DOHH2 (cell line): ENCODE measurements around the gene LRRC57.

Experiments
- H3F3A ChIP-seq: fragments of 200-600 bp; sonication (generic), shearing (Covaris generic); 2 replicates; pipeline ENCODE4 v1.6.0; 2016; ENCODE audit warnings: antibody characterized with exemption, mild to moderate bottlenecking; ENCODE audit not compliant: control insufficient read depth, insufficient read depth
- H3K27ac ChIP-seq: fragments of 200-600 bp; sonication (generic); 2 replicates; pipeline ENCODE4 v1.5.1; 2014; ENCODE audit warnings: low read depth, mild to moderate bottlenecking, low read length, moderate library complexity
- H3K27me3 ChIP-seq: fragments of 200-600 bp; sonication (generic); 2 replicates; pipeline ENCODE4 v1.6.1; 2014; ENCODE audit warnings: mild to moderate bottlenecking, low read length, mixed read lengths; ENCODE audit not compliant: control insufficient read depth
- H3K36me3 ChIP-seq: fragments of 200-600 bp; sonication (generic); 2 replicates; pipeline ENCODE4 v1.6.1; 2014; ENCODE audit warnings: mild to moderate bottlenecking, low read length, moderate library complexity, mixed read lengths; ENCODE audit not compliant: control insufficient read depth
- H3K4me1 ChIP-seq: fragments of 200-600 bp; sonication (generic); 2 replicates; pipeline ENCODE4 v1.6.1; 2014; ENCODE audit warnings: mild to moderate bottlenecking, low read length, mixed read lengths; ENCODE audit not compliant: control insufficient read depth
- H3K4me2 ChIP-seq: fragments of 200-600 bp; sonication (generic); 2 replicates; pipeline ENCODE4 v1.6.0; 2014; ENCODE audit warnings: mild to moderate bottlenecking, low read length, moderate library complexity
- H3K4me3 ChIP-seq: fragments of 200-600 bp; sonication (generic); 2 replicates; pipeline ENCODE4 v1.5.1; 2014; ENCODE audit warnings: mild to moderate bottlenecking, low read length, mixed read lengths
- H3K79me2 ChIP-seq: fragments of 200-600 bp; sonication (generic); 2 replicates; pipeline ENCODE4 v1.6.1; 2014; ENCODE audit warnings: mild to moderate bottlenecking, low read length, mixed read lengths; ENCODE audit not compliant: control insufficient read depth
- H3K9me2 ChIP-seq: fragments of 200-600 bp; sonication (generic); replicated peaks from 2 replicates; pipeline ENCODE4 v1.6.1; 2014; ENCODE audit warnings: mild to moderate bottlenecking, low read length, mixed read lengths; ENCODE audit not compliant: control insufficient read depth
- H3K9me3 ChIP-seq: fragments of 200-600 bp; sonication (generic); 2 replicates; pipeline ENCODE4 v1.6.1; 2014; ENCODE audit warnings: antibody characterized with exemption, low read length, mixed read lengths; ENCODE audit not compliant: control insufficient read depth, insufficient read depth
- H4K20me1 ChIP-seq: fragments of 200-600 bp; sonication (generic); 2 replicates; pipeline ENCODE4 v1.6.0; 2014; ENCODE audit warnings: low read depth, mild to moderate bottlenecking, antibody characterized with exemption, low read length, moderate library complexity; ENCODE audit not compliant: control insufficient read depth, insufficient read depth
- CTCF ChIP-seq: fragments of 200-600 bp; sonication (generic); IDR thresholded peaks from one replicate; pipeline ENCODE4 v1.5.1; 2014; ENCODE audit warnings: antibody characterized with exemption, mild to moderate bottlenecking, low read depth, low read length; ENCODE audit not compliant: poor library complexity, severe bottlenecking
- EZH2phosphoT487 ChIP-seq: fragments of 200-600 bp; sonication (generic); IDR thresholded peaks from 2 replicates; pipeline ENCODE4 v1.6.1; 2017; ENCODE audit warnings: borderline replicate concordance, mild to moderate bottlenecking, antibody characterized with exemption, low read length, moderate library complexity, mixed read lengths

LRRC57 gene

GRCh38 chr15:42549032-42549491 lies 469 bp upstream of the LRRC57 start:
- peak overlapping the region; percentile 81 for H3K4me3 ChIP-seq
- peaks cover 57% of the 10 kb centered on the region for H3K36me3 ChIP-seq
- H3K79me2 ChIP-seq = peaks cover 75% of the 10 kb centered on the region
- H3K27ac ChIP-seq = peak overlapping the region; percentile 51
- H3K4me1 ChIP-seq = peaks cover 46% of the 10 kb centered on the region
- TF ChIP-seq CTCF (no peak), EZH2phosphoT487 (no peak)
- H3F3A ChIP-seq = no peaks in the 10 kb centered on the region
- H3K9me2 ChIP-seq = no peaks in the 10 kb centered on the region
- no peaks in the 10 kb centered on the region for H3K9me3 ChIP-seq
- peaks cover 5% of the 10 kb centered on the region; the same call in 1 of the 2 replicates for H4K20me1 ChIP-seq
- H3K27me3 ChIP-seq = no peaks in the 10 kb centered on the region
- H3K4me2 ChIP-seq = peak overlapping the region; percentile 81

- H4K20me1 ChIP-seq = no peaks in the 10 kb centered on the region; the same call in 1 of the 2 replicates
- peak overlapping the region; percentile 81 for H3K4me3 ChIP-seq
- peaks cover 63% of the 10 kb centered on the region for H3K79me2 ChIP-seq
- no peak overlapping the region; the same call in 1 of the 2 replicates for H3K27ac ChIP-seq
- peaks cover 55% of the 10 kb centered on the region for H3K36me3 ChIP-seq
- TF ChIP-seq EZH2phosphoT487 (no peak), CTCF (no peak)
- H3F3A ChIP-seq = 0 out of 2 replicates have a peak, but pooled peaks cover 3% of the 10 kb centered on the region
- no peaks in the 10 kb centered on the region for H3K9me3 ChIP-seq
- H3K27me3 ChIP-seq = no peaks in the 10 kb centered on the region
- peak overlapping the region; percentile 81 for H3K4me2 ChIP-seq
- no peaks in the 10 kb centered on the region for H3K9me2 ChIP-seq
- H3K4me1 ChIP-seq = peaks cover 42% of the 10 kb centered on the region
Observed at GRCh38 chr15:42547918-42548248, 710 bp downstream of the LRRC57 start.

- Histone ChIP-seq H3K27ac (no peak overlapping the region), H3K4me2 (no peak overlapping the region), H3K4me3 (no peak overlapping the region), H3K9me2 (no peaks in the 10 kb centered on the region), H3K4me1 (peaks cover 29% of the 10 kb centered on the region), H3K9me3 (no peaks in the 10 kb centered on the region), H3K27me3 (no peaks in the 10 kb centered on the region), H3F3A (0 out of 2 replicates have a peak, but pooled peaks cover 3% of the 10 kb centered on the region), H3K36me3 (peaks cover 53% of the 10 kb centered on the region), H3K79me2 (peaks cover 35% of the 10 kb centered on the region), H4K20me1 (no peaks in the 10 kb centered on the region)
- TF ChIP-seq CTCF (no peak), EZH2phosphoT487 (no peak)
Observed at GRCh38 chr15:42544853-42545629, 3.6 kb downstream of the LRRC57 start.
